AG04449 (cell line): Measurements from ENCODE around the gene NKD2.

Source experiments
- CTCF ChIA-PET: fragments of 350-600 bp; formaldehyde crosslinking; extraction: SDS; loops from one replicate; lab custom pipeline; 2021; ENCODE audit warnings: antibody characterized with exemption; lab: Yijun Ruan, JAX
- POLR2A ChIA-PET: fragments of 400-600, 350-600 bp; formaldehyde crosslinking; extraction: SDS; loops from one replicate; lab custom pipeline; 2020; ENCODE audit warnings: antibody characterized with exemption, inconsistent platforms; lab: Yijun Ruan, JAX
- DNase-seq: peaks from one replicate; pipeline ENCODE4 v3.0.0-alpha.2; 2010; ENCODE audit warnings: low read depth, low spot score
- H3K4me3 ChIP-seq: 2 replicates; pipeline ENCODE4 v1.5.1; 2011; ENCODE audit warnings: low read depth, mild to moderate bottlenecking, control low read depth, low read length
- CTCF ChIP-seq: IDR thresholded peaks from one replicate; pipeline ENCODE4 v1.5.1; 2011; ENCODE audit warnings: mild to moderate bottlenecking, moderate library complexity, low read length, control low read depth, inconsistent platforms; ENCODE audit not compliant: insufficient read depth; ENCODE audit errors: missing control alignments

NKD2 gene

GRCh38 chr5:1086871-1087270 lies 78.3 kb downstream of the NKD2 start:
- DNase-seq, result no peak
- H3K4me3 ChIP-seq, result no peak overlapping the region
- CTCF ChIA-PET, result no interaction called here
- POLR2A ChIA-PET, result no interaction called here
- TF ChIP-seq CTCF, result no peak

GRCh38 chr5:1087428-1087827 lies 78.8 kb downstream of the NKD2 start:
- DNase-seq, result no peak
- CTCF ChIA-PET, result no interaction called here
- TF ChIP-seq CTCF, result no peak
- H3K4me3 ChIP-seq, result no peak overlapping the region
- POLR2A ChIA-PET, result no interaction called here

GRCh38 chr5:1088031-1088430 lies 79.4 kb downstream of the NKD2 start:
- H3K4me3 ChIP-seq, result no peak overlapping the region
- POLR2A ChIA-PET, result no interaction called here
- DNase-seq, result no peak
- CTCF ChIA-PET, result no interaction called here
- TF ChIP-seq CTCF, result no peak
